NCI-H1417 (cell line): Measurements from ENCODE around the gene EGLN2.
A peak's percentile ranks its signal among the peaks of the same experiment; 100 is the strongest.
"Not testable (repeated sequence)": the region's sequence is repeated elsewhere in the genome, so short reads cannot be mapped to it uniquely, and the experiment has no call there.

ENCODE experiments used
- DNase-seq, 3 experiments: peaks; one replicate each; lab custom pipeline; 2025; lab: John Stamatoyannopoulos, UW

Gene EGLN2

DNA sequence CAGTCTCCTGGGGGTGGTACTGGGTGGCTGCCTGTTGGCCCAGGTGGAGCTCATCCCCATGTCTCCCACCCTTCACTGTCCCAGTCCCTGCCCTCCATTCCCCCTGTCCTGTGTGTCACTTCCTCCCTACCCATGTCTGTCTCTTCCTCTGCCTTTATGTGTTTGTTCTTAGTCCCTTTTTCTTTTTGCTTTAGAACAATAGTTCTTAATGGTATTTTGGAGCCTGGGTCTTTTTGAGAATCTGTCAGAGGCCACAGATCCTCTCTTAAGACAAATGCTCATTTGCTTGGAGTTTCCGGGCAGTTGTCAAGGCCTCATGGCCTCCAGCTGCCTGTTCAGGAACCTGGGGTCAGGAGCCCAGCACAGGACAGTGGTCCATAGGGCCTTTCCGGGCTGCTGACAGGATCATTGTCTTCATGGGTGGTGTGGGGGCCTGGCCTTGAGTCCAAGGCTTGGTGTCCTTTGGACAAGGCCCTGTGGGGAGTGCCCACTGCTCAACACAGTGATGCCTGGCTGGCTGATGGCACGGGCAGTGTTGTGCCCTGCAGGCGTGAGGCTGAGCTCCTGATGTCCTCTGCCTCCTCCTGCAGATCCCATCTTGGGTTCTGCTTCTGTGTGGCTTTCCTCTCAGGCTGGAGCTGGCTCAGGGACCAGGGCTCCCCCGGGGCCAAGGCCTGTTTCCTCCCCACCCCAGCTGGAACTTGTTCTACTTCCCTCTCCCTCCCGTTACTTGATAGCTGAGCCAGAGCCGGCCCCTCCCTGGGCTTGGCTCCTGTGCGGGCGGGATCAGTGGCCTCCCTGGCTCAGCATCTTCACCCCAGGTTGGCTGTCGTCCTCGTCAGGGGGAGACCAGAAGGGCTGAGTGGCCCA, 3.5 kb downstream of the EGLN2 start:
- DNase-seq, result no peak

DNA sequence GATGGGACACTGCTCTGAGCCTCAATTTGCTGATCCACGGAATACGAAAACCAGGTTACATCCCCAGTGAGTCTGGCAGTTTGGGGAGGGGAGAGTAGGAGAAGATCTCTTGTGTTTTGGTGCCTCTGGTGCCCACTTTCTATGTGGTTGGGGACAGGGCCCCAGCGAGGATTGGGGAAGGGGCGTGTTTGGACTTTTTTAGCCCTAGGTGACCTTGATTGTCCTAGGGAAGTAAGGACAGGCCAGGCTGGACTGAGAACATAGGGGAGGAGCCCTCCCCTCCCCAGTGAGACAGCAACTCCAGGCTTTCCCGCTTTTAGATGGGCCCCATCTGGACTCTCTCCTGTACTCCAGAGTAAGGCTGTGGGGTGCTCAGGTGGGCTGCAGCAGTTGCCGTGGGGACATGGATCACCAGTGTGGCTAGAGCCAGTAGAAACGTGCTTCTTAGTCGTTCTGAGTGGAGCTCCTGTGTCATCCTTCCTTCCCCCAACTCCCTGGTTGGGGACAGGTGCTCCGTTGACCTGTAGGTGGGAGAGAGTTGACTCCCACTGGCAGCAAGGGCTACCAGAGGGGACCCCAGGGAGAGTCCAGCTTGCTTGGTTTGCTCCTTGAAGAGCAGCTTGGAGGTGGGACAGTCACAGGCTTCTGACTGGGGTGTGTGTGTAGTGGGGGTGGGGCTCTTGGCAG, 4.3 kb downstream of the EGLN2 start:
- no peak for DNase-seq

DNA sequence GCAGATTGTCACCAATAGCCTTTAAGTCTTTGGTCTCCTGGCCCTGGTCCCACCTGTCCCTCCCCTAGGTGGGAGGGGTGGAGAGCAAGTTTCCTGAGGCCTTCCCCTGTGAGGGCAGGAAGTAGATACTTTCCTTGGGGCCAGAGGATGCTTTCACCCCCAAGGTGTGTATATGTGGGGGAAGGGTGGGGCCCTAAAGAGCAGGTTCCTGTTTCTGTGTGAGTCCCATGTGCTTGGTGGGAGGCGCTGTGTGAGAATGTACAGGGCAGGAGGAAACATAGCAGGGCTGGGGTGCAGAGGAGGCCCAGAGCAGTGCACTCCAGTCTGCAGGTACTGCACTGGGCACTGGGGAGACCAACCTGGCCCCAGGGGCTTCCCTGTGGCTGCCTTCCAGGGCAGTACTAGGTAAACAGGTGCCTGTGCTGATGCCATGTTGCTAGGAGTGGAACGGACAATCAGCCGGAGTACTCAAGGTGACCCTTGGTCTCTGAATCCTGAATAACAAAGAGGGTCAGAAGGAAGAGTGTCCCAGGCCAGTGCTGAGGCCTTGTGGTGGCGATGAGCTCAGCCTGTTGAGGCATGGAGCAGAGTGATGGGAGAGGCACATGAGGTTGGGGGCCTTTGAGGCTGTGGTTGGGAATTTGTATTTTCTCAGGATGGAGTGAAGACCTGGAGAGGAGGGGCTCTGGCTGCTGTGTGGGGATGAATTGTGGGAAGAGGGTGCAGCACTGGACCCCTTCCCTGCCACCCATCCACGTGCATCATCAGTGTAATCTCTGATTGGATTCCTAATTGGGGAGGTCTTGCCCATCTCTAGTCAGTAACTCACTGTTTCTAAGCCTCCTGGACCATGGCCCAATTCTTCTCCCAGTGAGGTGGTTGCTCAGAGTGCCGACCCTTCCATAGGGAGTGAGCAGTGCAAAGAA, 5.1 kb downstream of the EGLN2 start:
- DNase-seq, result no peak

DNA sequence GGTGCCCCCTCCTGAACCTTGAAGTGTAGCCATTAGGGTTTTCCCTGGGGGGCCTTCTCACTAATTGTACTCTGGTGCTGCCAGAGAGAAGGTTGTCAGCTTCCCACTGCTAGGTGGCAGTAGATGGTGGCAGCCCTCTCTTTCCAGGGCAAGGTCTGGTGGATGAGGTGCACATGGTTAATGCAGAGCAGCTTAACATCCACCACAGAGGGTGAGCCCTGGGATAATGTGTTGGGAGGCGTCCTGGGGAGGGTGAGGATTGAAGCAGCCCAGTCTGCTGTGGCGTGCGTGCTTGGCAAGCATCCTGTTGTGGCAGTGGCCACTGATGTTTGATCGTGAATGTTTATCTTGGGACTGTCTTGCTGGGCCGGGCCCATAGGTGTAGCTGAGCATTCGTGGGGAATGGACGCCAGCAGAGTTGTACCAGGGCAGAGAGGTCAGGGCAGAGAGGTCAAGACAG, 5.8 kb downstream of the EGLN2 start:
- DNase-seq, result no peak

DNA sequence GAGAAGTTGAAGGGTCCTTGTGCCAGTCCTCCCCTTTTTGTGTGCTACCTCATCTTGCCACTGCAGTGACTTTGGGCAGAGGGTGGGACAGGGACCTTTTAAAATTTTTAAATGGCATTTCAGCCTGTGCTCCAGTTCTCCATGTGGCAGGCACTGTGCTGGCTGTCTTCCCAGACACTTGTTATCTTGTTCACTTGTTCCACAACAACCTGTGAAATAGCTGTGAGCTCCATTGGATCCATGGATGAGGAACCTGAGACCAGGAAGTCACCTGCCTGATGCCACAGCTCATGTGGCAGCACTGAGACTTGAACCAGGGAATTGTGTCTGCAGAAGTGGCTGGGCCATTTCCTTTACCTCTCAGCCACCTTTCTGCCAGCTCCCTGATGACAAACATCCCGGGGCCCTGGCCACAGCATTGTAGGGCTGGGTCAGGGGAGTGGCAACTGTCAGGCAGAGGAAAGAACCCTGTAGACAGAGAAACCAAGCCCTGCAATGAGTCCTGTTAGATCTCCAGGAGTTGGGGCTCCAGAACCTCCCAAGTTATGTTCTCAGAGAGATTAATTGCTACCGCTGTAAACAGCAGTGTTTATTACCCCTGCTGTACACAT, 6.4 kb downstream of the EGLN2 start:
- DNase-seq, result no peak

DNA sequence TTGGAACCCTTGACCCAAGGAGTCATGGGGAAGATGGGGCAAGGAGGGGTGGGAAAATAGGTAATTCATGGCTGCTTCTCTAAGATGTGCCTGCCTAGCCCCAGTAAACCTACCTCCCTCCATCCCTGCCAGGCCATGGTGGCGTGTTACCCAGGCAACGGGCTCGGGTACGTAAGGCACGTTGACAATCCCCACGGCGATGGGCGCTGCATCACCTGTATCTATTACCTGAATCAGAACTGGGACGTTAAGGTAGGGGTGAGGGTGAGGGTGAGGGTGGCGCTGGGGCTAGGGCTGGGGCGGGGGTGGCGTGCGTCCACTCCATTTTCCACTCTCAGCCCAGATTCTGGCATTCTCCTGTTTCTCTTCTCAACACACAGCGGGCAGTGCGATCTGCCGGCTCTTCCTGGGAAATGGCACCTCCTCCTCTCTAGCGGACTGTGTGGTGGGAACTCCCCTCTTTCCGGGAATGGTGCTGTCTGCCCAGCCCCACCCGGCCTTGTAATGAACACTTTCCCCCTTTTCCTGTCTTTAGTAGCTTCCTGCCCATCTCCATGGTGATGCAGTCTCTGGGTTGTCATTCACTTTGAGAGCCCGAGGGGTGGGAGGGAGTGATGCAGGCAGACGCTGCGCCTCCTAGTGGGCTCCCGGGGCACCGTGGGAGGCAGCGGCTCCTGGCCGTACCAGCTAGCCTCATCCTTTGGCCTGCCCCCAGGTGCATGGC, 7.6 kb downstream of the EGLN2 start:
- peak; percentile 78 to 91 (median 85) for DNase-seq

DNA sequence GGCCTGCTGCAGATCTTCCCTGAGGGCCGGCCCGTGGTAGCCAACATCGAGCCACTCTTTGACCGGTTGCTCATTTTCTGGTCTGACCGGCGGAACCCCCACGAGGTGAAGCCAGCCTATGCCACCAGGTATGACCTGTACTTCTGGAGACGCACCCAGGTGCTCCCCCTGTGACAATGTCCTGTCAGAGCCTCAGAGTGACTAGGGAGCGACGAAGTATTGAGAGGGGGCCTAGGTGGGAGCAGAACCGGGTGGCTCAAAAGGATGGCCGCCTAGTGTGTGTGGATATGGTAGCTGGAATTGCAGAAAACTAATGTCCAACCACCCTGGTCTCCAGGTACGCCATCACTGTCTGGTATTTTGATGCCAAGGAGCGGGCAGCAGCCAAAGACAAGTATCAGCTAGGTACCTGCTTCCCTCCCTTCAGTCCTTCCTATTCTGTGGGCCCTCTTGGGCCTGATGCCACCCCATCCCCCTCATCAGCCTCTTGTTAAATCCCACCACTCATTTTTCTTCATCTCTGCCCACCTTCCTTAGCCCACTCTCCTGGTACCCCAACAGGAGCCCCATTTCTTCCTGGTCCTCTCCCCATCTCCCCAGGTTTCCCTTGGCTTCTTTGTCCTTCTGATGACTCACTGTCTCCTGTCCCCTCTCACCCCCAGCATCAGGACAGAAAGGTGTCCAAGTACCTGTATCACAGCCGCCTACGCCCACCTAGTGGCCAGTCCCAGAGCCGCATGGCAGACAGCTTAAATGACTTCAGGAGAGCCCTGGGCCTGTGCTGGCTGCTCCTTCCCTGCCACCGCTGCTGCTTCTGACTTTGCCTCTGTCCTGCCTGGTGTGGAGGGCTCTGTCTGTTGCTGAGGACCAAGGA, 8.4 kb downstream of the EGLN2 start:
- DNase-seq, result peak in 1 of 3 experiments; percentile 3

DNA sequence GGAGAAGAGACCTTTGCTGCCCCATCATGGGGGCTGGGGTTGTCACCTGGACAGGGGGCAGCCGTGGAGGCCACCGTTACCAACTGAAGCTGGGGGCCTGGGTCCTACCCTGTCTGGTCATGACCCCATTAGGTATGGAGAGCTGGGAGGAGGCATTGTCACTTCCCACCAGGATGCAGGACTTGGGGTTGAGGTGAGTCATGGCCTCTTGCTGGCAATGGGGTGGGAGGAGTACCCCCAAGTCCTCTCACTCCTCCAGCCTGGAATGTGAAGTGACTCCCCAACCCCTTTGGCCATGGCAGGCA, 9.0 kb downstream of the EGLN2 start:
- no peak for DNase-seq

DNA sequence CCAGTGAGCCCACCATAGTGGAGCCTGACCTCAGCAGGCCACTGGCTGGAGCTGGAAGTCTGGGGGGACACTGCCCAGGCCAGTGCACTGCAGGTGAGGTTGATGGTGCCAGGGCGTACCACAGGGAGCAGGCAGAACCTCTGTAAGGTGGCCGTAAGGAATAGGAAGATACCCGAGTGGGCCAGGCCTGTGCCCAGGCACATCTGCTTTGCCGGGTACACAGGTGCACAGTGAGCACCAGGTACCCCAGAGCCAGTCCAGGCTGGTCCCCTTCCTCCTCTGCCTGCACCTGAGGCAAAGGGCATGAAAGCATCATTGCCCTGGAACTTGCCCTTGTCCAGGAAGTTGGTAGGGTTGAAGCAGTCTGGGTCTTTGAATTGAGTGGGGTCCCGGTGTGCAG, 9.5 kb downstream of the EGLN2 start:
- no peak for DNase-seq

DNA sequence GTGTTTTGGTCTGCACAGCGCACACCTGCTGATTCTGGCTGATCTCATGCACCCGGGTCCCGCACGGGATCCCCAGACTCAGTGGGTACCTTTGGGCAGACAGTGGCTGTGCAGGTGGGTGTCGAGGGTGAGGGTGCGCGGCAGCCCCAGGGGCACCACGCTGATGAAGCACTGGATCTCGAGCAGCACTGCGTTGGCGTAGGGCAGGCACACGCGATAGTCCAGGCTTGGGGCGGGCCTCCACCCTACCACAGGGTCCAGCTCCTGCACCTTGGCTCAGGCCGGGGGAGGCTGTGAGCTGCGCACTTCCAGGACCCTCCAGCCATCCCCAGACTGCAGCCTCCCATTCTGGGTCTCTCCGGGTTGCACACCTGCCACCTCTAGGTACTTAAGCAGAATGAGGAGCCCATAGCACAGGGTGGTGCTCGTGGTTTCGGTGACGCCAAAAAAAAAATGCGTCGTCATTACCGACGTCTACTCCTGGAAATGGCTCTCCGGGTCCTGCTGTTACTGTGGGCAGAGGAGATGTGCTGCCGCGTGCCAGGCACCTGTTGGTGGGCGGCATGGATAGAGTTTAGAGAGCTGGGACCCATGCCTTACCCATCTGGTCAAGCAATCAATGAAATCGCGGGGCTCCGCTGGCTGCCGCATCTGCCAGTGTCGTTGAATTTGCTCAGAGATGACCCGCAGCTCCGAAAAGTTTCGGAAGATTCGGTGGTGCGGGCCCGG, 10.5 kb downstream of the EGLN2 start:
- DNase-seq, result no peak

DNA sequence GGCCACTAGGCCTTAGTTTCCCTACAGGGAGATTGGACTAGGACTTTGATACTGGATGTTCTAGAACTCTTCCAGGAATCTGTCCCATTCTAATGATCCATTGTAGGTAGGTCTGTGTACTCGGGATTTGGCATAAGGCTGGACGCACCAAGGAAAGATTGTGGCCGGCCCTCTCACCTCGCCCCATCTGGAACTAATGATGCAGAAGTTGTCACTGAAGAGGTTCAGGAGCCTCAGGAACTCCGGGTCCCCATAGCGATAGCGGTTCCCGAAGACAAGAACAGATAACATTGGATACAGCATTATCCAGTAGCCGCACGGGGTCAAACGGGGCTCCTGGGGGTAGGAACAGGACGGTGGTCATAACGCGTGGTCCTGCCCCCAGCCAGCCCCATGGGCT, 11.2 kb downstream of the EGLN2 start:
- DNase-seq, result no peak

DNA sequence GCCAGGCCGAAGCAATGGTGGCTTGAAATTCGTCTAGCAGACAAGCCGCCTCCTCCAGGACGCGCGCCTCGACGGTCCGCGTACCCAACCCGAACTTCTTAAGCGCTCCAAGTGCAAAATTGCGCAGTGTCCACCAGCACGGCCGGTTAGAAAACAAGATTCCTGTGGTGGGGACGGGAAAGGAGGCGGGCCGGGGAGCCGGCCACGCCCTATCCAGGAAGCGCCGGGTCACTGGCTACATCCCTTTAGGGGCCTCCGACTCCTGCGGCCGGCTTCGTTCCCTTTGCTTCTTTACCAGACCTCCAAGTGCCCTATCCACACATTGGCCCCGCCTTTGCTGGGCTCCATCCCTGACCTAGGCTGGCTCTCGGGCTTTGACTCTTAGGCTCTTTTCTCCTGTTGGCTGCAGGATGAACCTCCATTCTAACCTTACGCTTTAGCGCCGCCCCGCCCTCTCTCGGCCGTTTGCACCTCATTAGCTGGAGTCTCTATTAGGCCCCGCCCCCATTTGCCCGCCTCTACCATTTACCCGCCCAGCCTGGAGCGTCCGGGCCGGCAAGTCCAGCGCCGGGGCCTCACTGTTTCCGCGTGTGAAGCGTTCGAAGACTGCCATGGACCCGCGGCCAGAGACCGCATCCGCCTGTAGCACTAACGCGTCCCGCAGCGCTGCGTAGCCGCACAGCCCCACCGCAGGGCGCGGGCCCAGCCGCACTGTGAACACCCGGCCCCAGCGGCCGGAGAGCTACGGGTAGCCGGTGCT, 11.8 kb downstream of the EGLN2 start:
- DNase-seq, result peak in 1 of 3 experiments; percentile 41

DNA sequence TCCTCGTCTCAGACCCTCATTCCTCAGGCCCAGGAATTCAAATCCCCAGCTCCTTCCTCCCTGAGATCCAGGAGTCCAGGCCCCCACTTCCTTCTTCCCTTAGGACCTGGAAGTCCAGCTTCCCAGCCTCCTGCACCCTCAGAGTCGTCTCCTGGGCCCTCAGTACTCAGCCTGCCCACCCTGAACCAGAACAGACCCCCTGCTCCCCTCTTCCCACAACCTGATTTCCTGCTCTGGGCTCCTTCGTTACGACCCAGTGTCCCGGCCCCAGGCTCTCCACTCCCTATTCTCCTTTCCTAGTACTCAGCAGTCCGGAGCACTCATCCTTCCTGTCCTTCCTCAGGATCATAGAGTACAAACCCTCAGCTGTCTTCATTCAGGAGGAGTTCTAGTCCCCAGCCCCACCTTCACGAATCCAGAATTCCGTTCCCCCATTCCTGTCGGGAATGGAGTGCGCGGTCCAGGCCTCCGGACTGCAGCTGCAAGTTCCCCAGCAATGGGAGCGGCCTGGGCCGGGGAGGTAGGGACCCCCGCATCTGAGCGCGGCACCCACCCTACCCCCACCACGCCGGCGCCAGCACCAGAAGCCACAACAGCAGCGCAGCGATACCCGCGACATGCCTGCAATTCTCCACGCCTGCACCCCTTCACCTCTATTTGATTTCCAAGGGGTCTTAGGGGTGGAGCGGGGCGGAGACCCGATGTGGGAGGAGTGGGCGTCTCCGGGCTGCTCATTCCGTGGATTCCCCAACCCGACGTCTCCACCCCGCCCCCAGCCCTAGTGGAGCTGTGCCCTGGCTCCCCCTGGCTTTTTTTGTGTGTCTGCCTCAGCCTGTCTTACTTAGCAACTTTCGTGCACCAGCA, 12.7 kb downstream of the EGLN2 start:
- DNase-seq, result no peak

DNA sequence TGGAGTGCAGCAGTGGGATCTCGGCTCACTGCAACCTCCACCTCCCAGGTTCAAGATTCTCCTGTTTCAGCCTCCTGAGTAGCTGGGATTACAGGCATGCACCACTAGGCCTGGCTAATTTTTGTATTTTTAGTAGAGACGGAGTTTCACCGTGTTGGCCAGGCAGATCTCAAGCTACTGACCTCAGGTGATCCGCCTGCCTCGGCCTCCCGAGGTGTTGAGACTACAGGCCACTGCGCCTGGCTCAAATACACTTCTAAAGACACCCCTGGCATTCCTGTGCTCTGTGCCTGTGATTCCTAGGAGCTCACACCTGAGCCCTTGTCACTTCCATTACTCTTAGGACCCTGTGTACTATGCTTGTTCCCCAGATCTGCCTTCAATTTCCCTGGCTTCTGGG, 13.6 kb downstream of the EGLN2 start:
- not testable (repeated sequence) for DNase-seq

DNA sequence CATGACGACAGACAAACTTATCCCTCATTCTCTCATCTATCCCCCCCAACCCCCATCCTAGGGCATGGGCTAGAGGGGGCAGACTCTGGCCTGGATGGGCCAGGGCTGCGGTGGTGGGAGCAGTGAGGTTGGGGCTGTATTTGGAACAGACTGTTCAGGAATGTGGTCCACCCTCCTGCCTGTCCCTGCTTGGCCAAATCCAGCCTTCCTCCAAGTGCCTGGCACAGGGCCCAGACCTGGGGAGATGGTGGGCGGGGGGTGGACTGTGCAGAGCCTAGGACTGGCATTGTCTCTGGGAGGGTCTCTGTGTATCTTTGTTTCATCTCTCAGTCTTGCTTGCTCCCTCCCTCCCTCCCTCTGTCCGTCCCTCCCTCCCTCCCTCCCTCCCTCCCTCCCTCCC, 14.2 kb downstream of the EGLN2 start:
- no peak for DNase-seq

DNA sequence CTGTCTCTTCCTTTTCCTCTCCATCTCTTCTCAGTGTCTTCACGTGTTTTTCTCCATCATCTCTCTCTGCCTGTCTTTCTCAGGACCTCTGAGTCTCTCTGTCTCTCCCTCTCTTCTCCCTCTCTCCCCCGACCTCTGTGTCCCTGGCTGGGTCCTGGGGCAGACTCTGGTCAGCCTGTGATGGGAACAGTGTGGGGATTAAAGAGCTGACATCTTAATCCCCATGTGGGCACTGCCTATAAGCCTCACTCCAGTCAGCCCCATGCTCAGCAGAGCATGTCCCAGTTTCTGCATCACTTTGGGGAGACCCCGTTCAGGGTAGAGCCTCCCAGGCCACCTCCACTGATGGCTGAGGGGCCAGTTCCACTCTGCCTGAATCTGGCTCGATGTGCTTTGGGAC, 16.2 kb downstream of the EGLN2 start:
- no peak for DNase-seq

DNA sequence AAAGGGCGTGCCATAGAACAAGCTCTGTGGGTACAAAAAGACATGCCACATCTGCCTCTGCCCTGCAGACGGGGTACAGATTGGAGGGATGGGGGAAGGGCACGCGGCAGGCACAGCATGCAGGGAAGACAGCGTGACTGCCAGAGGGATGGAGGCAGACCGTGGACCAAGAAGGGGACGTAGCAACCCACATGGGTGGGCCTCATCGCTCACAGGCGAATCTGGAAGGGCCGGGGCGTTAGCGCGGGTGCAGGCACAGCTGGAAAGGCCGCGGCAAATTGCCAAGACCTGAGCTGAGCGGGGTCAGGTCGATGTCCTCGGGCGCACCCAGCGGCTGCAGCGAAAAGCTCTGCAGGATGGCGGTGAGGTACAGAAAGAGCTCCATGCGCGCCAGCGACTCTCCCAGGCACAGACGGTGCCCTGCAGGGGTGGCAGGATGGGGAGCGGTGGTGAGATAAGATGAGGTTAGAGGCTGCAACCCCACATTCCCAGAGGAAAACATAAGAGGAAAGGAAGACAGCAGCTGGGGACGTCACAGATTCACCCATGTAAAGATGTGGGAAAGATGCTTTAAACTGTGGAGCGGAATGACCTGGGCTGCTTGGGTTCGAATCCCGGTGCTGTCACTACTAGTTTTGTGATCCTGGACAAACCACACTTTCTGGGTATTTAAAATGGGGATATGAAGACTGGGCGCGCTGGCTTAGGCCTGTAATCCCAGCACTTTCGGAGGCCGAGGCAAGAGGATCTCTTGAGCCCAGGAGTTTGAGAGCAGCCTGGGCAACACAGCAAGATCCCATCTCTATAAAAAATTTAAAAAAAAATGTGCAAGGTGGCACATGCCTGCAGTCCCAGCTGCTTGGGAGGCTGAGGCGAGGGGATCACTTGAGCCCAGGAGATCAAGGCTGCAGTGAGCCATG, 19.7 kb downstream of the EGLN2 start:
- DNase-seq, result peak; percentile 28 to 63 (median 44)
